ENCODE measurements around the gene DMD. TPM values are rescaled to one million over a fixed set of nuclear protein-coding genes. Genes with fewer than 3 reads are reported as not detected.

The DMD gene
- total and polyA plus RNA-seq, 8 donors, result 6.8 to 117 (median 44.2) TPM

- no peak for DNase-seq
- WGBS, 5 donors, result 33 to 49% (median 38%) methylated on average over 2 of the region's 2 CpGs
- Histone ChIP-seq H3K4me3 (no peak overlapping the region), H3K27me3 (no peaks in the 10 kb centered on the region), H3K27ac (no peak overlapping the region), H3K36me3 (no peaks in the 10 kb centered on the region), H3K4me1 (no peaks in the 10 kb centered on the region), H3K9me3 (no peaks in the 10 kb centered on the region)
- TF ChIP-seq POLR2A (IDR thresholded peaks at IDR 0.05), result no peak
- TF ChIP-seq EP300 (IDR thresholded peaks at IDR 0.05), result no peak
- no peak for TF ChIP-seq POLR2AphosphoS5 (IDR thresholded peaks at IDR 0.05)
- TF ChIP-seq CTCF (IDR thresholded peaks at IDR 0.05), result no peak
- intact Hi-C loops (cut with DNase I; ENCODE audit: low total_unique reads), result no loop called here
Measured at GRCh38 chrX:31337332-31337731, 1874.0 kb downstream of the DMD start.

- H3K27me3 ChIP-seq, result no peaks in the 10 kb centered on the region
- H3K36me3 ChIP-seq, result no peaks in the 10 kb centered on the region
- no peaks in the 10 kb centered on the region for H3K9me3 ChIP-seq
- intact Hi-C loops (cut with DNase I; ENCODE audit: low total_unique reads), result no loop called here
- no peak for DNase-seq
- H3K27ac ChIP-seq, result no peak overlapping the region
- H3K4me1 ChIP-seq, result no peaks in the 10 kb centered on the region
- TF ChIP-seq POLR2AphosphoS5 (IDR thresholded peaks at IDR 0.05) (no peak), POLR2A (IDR thresholded peaks at IDR 0.05) (no peak), CTCF (IDR thresholded peaks at IDR 0.05) (no peak), EP300 (IDR thresholded peaks at IDR 0.05) (no peak)
- no peak overlapping the region for H3K4me3 ChIP-seq
- WGBS, 5 donors, result 66 to 89% (median 75%) methylated on average over 2 of the region's 2 CpGs
Measured at GRCh38 chrX:31336419-31336818, 1874.9 kb downstream of the DMD start.

- 53 to 74% (median 64%) methylated on average over 1 of the region's 1 CpG for WGBS, 5 donors
- TF ChIP-seq POLR2AphosphoS5 (IDR thresholded peaks at IDR 0.05), result no peak
- DNase-seq, result no peak
- Histone ChIP-seq H3K36me3 (no peaks in the 10 kb centered on the region), H3K4me1 (no peaks in the 10 kb centered on the region), H3K27ac (no peak overlapping the region), H3K9me3 (no peaks in the 10 kb centered on the region), H3K27me3 (no peaks in the 10 kb centered on the region), H3K4me3 (no peak overlapping the region)
- intact Hi-C loops (cut with DNase I; ENCODE audit: low total_unique reads), result no loop called here
Measured at GRCh38 chrX:31334997-31335396, 1876.4 kb downstream of the DMD start.

GRCh38 chrX:31333165-31333831 lies 1878.1 kb downstream of the DMD start:
- TF ChIP-seq POLR2A (IDR thresholded peaks at IDR 0.05), result no peak
- no peak for TF ChIP-seq EP300 (IDR thresholded peaks at IDR 0.05)
- no peak for TF ChIP-seq POLR2AphosphoS5 (IDR thresholded peaks at IDR 0.05)
- no peak for TF ChIP-seq CTCF (IDR thresholded peaks at IDR 0.05)
- Histone ChIP-seq H3K36me3 (no peaks in the 10 kb centered on the region), H3K27me3 (no peaks in the 10 kb centered on the region), H3K27ac (no peak overlapping the region), H3K4me3 (no peak overlapping the region), H3K4me1 (no peaks in the 10 kb centered on the region), H3K9me3 (no peaks in the 10 kb centered on the region)
- 35 to 62% (median 56%) methylated on average over 4 of the region's 4 CpGs for WGBS, 5 donors
- intact Hi-C loops (cut with DNase I; ENCODE audit: low total_unique reads), result no loop called here
- DNase-seq, result no peak

- Histone ChIP-seq H3K36me3 (no peaks in the 10 kb centered on the region), H3K4me3 (no peak overlapping the region), H3K27me3 (no peaks in the 10 kb centered on the region), H3K9me3 (no peaks in the 10 kb centered on the region), H3K27ac (no peak overlapping the region), H3K4me1 (no peaks in the 10 kb centered on the region)
- DNase-seq, result peak in 1 of 2 donors; percentile 23
- whole genome bisulfite sequencing, 5 donors, result 64 to 86% (median 77%) methylated on average over 5 of the region's 5 CpGs
- intact Hi-C loops (cut with DNase I; ENCODE audit: low total_unique reads), result no loop called here
- no peak for TF ChIP-seq POLR2A (IDR thresholded peaks at IDR 0.05)
- TF ChIP-seq CTCF (IDR thresholded peaks at IDR 0.05), result no peak
- no peak for TF ChIP-seq EP300 (IDR thresholded peaks at IDR 0.05)
- no peak for TF ChIP-seq POLR2AphosphoS5 (IDR thresholded peaks at IDR 0.05)
Measured at GRCh38 chrX:31331928-31332327, 1879.4 kb downstream of the DMD start.
